GM21381 (cell line): ENCODE results near the gene COL23A1.

ENCODE experiments used
- ATAC-seq: cut with Tn5 transposase; IDR thresholded peaks from one replicate; pipeline ENCODE4 v1.9.1; 2021; ENCODE audit warnings: mild to moderate bottlenecking, moderate library complexity; ENCODE audit not compliant: unreplicated experiment

Gene COL23A1

DNA sequence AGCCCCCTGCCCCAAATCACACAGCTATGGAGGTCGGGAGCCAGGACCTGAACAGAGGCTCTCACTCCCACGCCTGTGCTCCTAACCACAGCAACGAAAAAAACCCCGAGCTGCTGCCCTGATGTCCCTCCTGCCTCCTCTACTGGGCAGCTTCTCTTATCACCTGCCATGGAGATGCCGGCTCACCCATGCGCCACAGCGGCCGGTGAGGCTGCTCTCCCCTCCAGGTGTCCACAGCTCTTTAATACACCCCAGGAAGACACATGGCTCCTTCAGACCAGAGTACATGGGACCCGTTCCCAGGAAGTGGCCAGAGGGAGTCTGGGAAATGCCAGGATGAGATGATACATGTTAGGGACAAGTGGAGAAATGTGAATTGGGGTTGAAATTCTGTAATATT, 110.9 kb downstream of the COL23A1 start:
- ATAC-seq, result no peak

GRCh38 chr5:178478370-178478769, 111.8 kb downstream of the COL23A1 start:
- no peak for ATAC-seq

GRCh38 chr5:178477802-178478201, 112.4 kb downstream of the COL23A1 start:
- ATAC-seq, result no peak

DNA sequence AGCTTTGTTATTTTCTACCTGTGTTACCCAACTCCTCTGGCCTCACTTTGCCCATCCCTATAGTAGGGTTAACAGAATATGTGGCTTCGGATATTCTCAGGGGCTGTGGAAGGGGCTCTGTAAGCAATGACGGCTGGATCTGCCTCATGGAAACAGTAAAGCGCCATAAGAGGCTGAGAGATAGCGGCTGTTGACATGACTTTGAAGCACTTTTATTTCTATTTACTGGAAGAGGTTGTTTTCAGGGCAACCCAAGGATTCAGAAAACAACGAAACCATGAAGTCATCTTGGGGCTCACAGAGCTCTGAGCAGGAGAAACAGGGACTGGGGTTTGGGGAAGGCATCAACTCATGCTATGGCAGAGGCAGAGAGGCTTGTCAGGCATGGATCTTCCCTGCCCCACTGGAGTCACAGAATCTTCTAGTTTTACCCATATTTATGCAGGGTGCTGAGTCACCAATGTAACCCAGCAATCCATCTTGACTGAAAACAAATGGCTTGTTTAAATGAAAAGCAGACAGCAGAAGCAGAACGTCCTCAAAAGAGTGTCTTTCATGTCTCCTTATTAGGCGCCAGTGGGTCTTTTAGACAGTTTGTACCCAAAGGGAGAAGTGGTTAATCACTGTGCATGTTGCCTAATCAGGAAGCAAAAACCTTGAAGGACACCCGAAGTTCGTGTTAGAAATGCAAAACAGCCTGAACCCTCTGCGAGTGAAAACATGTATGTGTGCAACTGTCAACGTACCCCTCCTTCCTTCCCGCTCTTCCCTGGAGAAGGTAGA, 113.0 kb downstream of the COL23A1 start:
- ATAC-seq, result no peak

GRCh38 chr5:178476531-178476930, 113.7 kb downstream of the COL23A1 start:
- ATAC-seq, result no peak

GRCh38 chr5:178475422-178475821, 114.8 kb downstream of the COL23A1 start:
- ATAC-seq, result no peak

DNA sequence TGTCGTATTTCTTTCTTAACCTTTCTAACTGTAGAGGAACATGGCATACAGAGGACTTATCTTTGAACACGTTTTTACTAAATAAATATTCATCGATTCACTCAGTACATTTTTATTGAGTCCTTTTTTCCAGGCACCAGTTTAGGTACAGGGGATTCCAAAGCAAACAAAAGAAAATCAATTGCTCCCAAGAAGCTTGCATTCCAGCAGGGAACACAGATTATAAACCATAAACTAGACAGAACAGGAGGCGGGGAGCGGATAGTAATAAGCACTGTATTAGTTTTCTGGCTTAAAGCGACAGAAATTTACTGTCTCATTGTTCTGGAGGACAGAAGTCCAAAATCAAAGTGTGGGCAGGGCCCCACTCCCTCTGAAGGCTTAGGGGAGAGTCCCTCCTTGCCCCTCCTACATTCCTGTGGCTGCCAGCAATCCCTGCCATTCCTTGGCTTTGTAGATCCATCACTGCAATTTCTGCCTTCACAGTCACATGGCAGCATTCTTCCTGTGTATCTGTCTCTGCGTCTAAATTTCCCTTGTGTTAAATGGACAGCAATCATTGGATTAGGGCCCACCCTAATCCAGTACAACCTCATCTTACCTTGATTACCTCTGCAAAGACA, 115.5 kb downstream of the COL23A1 start:
- ATAC-seq, result no peak

GRCh38 chr5:178473854-178474253, 116.3 kb downstream of the COL23A1 start:
- no peak for ATAC-seq

GRCh38 chr5:178472138-178472537, 118.1 kb downstream of the COL23A1 start:
- no peak for ATAC-seq

DNA sequence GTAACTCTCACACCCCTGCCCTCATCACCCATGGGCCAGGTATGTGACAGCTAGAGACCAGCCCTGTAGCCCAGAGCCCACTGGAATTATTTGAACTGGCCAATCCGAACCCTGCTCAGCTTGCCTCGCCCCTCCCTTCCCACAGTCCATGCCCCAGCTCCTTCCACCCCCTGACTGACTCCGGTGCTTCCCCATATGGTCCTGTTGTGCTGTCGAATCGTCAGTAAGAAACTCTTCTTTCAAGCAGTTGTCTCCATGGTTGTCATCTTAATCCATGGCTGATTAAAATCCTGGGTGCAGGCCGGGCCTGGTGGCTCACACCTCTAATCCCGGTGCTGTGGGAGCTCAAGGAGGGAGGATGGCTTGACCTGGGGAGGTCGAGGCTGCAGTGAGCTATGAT, 118.5 kb downstream of the COL23A1 start:
- ATAC-seq, result no peak

- no peak for ATAC-seq
Measured at GRCh38 chr5:178470760-178471025, 119.5 kb downstream of the COL23A1 start.

- ATAC-seq, result no peak
Measured at GRCh38 chr5:178469975-178470759, 120.0 kb downstream of the COL23A1 start.

DNA sequence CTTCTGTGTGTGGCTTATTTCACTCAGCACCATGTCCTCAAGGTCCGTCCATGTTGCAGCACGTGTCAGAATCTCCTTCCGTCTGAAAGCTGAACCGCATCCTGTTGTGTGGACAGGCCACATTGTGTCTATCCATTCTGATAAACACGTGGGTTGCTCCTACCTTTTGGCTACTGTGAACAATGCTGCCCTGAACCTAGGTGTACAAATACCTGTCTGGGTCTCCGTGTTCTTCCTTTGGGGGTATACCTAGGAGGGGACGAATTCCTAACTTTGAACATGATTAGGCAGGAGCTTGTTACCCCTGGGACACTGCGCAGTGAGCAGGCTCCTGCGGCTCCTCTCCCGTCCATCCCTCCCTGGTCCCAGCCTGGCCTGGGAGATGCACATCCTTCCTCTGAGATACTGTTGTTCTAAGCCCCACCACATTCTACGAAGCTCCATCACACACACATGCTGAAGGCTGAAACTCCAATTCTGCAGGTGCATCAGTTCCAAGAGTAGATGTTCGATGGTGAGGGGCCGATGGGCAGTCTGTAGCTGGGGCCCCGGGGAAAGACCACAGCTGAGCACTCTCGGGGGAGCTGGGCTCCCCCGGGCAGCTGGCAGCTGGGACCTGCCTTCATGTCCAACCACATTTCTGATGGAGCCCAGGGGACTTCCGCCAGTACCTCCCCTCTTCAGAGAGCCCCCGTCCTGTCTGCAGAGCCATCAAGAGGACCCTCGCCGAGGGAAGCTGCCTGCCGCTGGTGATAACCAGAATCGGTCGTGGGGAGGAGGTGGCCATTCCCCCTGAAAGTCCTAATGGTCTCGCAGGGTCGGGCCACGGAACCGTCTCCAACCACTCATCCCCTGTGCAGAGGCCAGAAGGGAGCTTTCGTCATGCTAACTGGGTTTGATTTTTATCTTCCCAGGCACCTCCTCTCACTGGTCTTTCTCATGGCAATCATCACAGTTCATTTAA, 120.9 kb downstream of the COL23A1 start:
- no peak for ATAC-seq

- ATAC-seq, result no peak
Measured at GRCh38 chr5:178468196-178468685, 122.0 kb downstream of the COL23A1 start.

- ATAC-seq, result no peak
Measured at GRCh38 chr5:178467568-178468195, 122.5 kb downstream of the COL23A1 start.

DNA sequence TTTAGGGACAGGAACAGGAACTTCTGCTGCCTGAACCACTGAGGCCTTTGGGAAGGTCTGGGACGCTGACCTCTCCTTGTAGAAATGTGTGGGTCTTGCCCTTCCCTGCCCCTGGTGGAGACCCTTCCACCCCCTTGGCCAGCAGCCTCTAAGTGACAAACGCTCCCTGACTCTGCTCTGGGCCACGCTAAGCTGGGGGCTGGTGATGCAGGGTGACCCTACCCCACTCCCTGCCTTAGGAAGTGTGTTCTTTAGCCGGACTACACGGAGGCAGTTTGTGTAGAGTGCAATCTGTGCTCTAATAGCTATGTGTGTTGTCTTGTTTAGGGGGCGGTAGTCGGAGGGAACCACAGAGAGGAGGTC, 123.0 kb downstream of the COL23A1 start:
- no peak for ATAC-seq

GRCh38 chr5:178466342-178466741, 123.9 kb downstream of the COL23A1 start:
- ATAC-seq, result no peak

- no peak for ATAC-seq
Measured at GRCh38 chr5:178465861-178466288, 124.3 kb downstream of the COL23A1 start.

GRCh38 chr5:178465228-178465860, 124.8 kb downstream of the COL23A1 start:
- ATAC-seq, result no peak
